ENCODE measurements around the gene HTRA1.

DNA sequence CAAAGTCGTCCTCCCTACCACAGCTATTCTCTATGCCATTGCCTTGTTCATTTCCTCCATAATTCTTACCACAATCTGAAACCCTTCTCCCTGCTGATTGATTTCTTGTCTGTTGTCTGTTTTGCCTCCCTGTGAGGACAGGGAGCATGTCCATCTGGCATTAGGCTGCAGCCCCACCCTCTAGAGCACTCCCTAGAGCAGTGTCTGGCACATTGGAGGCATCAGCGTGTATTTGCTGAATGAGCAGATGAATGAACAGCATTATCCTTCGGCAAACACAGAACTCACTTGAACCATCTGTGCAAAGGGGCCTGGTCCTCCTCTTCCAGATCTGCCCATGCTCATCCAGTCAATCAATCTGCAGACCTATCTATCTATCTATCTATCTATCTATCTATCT is 94.1 kb downstream of the HTRA1 start:
- TF ChIP-seq, protein P1, sequence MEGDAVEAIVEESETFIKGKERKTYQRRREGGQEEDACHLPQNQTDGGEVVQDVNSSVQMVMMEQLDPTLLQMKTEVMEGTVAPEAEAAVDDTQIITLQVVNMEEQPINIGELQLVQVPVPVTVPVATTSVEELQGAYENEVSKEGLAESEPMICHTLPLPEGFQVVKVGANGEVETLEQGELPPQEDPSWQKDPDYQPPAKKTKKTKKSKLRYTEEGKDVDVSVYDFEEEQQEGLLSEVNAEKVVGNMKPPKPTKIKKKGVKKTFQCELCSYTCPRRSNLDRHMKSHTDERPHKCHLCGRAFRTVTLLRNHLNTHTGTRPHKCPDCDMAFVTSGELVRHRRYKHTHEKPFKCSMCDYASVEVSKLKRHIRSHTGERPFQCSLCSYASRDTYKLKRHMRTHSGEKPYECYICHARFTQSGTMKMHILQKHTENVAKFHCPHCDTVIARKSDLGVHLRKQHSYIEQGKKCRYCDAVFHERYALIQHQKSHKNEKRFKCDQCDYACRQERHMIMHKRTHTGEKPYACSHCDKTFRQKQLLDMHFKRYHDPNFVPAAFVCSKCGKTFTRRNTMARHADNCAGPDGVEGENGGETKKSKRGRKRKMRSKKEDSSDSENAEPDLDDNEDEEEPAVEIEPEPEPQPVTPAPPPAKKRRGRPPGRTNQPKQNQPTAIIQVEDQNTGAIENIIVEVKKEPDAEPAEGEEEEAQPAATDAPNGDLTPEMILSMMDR (conservative IDR thresholded peaks at IDR 0.05; ENCODE audit: low read depth, low read length) = no peak
- TF ChIP-seq EZH2 (IDR thresholded peaks at IDR 0.05; ENCODE audit: low read length, unreplicated experiment) (no peak), EZH2phosphoT487 (IDR thresholded peaks at IDR 0.05; ENCODE audit: borderline replicate concordance, low read length) (no peak)
